Heart left ventricle (tissue), 13 donors: ENCODE data around the gene STPG4.

ENCODE experiments used
- POLR2A ChIP-seq, 2 donors: fragments of 450-650 bp; IDR thresholded peaks; one replicate each; pipeline ENCODE4 v1.6.1; 2017; ENCODE audit warnings: antibody characterized with exemption in 2 of 2, mild to moderate bottlenecking in 2 of 2, moderate library complexity in 2 of 2
- TF ChIP-seq, protein P1 (sequence below), 12 donors: fragments of 200-600 bp; sonication (generic) in 4 of 12; IDR thresholded peaks; one replicate each; pipeline versions ENCODE4 v1.5.0 to v1.8.0; 2018 to 2022; ENCODE audit warnings: antibody characterized with exemption in 12 of 12, mild to moderate bottlenecking in 5 of 12
- donor health status: ischemic (EF 13 %, LVEDD 7.1; RV severe dilation, severe dysfunction).
- donor health status: DM: no; HTN: yes; CAD: no.
- donor health status: DM: no; HTN: no; CAD: no.
- donor health status: ischemic (EF 25% LVEDD 6.9; RV normal size, moderate dysfunction).
- donor health status: ischemic (EF 25% LVEDD 5.7; RV mildly dilated, moderate dysfunction).
- donor health status: ischemic (EF 35%, LVEDD 5.7; RV mildly dilated, moderate dysfunction).
- donor health status: nonischemic (EF 11% LVEDD 7.7; RV severe dilation, severe dysfunction).
- donor health status: DM: yes; HTN: yes; CAD: no.
- donor health status: PGD.
- donor health status: ischemic (EF 29% LVEDD 5.4; RV normal size, mild dysfunction).
- donor health status: nonischemic (EF 23%, LVEDD 6.1; RV moderate dilation, normal function).

- TF ChIP-seq, protein P1, sequence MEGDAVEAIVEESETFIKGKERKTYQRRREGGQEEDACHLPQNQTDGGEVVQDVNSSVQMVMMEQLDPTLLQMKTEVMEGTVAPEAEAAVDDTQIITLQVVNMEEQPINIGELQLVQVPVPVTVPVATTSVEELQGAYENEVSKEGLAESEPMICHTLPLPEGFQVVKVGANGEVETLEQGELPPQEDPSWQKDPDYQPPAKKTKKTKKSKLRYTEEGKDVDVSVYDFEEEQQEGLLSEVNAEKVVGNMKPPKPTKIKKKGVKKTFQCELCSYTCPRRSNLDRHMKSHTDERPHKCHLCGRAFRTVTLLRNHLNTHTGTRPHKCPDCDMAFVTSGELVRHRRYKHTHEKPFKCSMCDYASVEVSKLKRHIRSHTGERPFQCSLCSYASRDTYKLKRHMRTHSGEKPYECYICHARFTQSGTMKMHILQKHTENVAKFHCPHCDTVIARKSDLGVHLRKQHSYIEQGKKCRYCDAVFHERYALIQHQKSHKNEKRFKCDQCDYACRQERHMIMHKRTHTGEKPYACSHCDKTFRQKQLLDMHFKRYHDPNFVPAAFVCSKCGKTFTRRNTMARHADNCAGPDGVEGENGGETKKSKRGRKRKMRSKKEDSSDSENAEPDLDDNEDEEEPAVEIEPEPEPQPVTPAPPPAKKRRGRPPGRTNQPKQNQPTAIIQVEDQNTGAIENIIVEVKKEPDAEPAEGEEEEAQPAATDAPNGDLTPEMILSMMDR (IDR thresholded peaks at IDR 0.05) = no peak
- no peak for TF ChIP-seq POLR2A (IDR thresholded peaks at IDR 0.05)
Measured at GRCh38 chr2:47119001-47119400, 36.1 kb downstream of the STPG4 start.
